ENCODE measurements around the gene KPNA6. TPM values are rescaled to one million over a fixed set of nuclear protein-coding genes. Genes with fewer than 3 reads are reported as not detected.
A peak's percentile ranks its signal among the peaks of the same experiment; 100 is the strongest.

The KPNA6 gene
- total and polyA plus RNA-seq, 9 of the 15 experiments (the other 6 are each of a cell fraction or from before 2014, with no cell fraction given): 20.1 to 54.6 (median 32.2) TPM

DNA sequence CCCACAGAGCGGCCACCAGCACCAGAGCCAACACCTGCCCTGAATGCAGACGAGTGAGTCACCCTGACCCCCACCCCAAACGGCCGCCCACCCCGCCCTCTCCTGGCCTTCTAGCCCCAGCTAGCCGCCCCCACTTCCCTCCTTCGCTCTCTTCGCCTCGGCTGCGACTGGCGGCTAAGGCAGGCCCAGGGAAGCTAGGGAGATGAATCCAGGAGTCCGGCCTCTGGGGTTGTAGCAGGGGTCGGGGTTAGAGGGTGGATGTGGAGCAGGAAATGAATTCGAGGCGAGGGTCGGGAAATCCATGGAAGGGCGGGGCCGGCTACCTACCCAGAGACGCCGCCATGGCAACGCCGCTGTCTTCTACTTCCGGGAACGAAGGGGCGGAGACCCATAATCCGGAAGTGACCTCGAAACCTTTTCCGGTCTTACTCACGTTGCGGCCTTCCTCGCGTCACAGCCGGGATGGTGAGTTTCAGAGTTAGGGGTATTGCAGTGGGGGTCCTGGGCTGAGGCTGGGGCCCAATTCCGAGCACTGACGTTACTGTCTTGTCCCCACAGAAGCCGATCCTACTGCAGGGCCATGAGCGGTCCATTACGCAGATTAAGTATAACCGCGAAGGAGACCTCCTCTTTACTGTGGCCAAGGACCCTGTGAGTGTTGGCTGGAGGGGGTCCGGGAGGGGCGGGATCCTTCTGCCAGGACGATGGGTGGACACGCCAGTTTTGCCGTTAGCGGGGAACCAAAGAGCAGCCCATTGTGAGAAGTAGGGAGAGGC is 114.3 kb downstream of the KPNA6 start, which contains the start of the genes EIF3I and TMEM234 (continued):
- TF ChIP-seq EP400 (IDR thresholded peaks at IDR 0.05) (peak; percentile 94), NR2F6 (CRISPR knock-in tag; IDR thresholded peaks at IDR 0.05) (no peak), PHB2 (IDR thresholded peaks at IDR 0.05; ENCODE audit: low read depth) (no peak), EP300 (IDR thresholded peaks at IDR 0.05; ENCODE audit: low read length) (no peak; the same call in 1 of the 2 replicates), XRCC4 (IDR thresholded peaks at IDR 0.05; ENCODE audit: extremely low read depth, insufficient read depth, insufficient read length) (no peak), MCM7 (IDR thresholded peaks at IDR 0.05) (no peak), DMBX1 (CRISPR knock-in tag; IDR thresholded peaks at IDR 0.05; ENCODE audit: borderline replicate concordance) (no peak), COPS2 (conservative IDR thresholded peaks at IDR 0.05) (no peak), CREB1 (IDR thresholded peaks at IDR 0.05) (peak; percentile 85; the same call in 1 of the 2 replicates), CREB1 (CRISPR knock-in tag; IDR thresholded peaks at IDR 0.05) (peak; percentile 88), GATAD2A (IDR thresholded peaks at IDR 0.05) (no peak), ZNF785 (CRISPR knock-in tag; IDR thresholded peaks at IDR 0.05) (no peak), NONO (IDR thresholded peaks at IDR 0.05; ENCODE audit: low read depth in 2 of 2, low read length in 1 of 2) (no peak), ZBTB11 (CRISPR knock-in tag; IDR thresholded peaks at IDR 0.05) (peak in 1 of 3 experiments; percentile 58; a peak in 2 of 6 replicates), KLF10 (CRISPR knock-in tag; IDR thresholded peaks at IDR 0.05) (no peak), ZNF12 (CRISPR knock-in tag; IDR thresholded peaks at IDR 0.05) (no peak; the same call in 1 of the 2 replicates), NCOR1 (IDR thresholded peaks at IDR 0.05) (no peak)
- TF ChIP-seq, protein P1, sequence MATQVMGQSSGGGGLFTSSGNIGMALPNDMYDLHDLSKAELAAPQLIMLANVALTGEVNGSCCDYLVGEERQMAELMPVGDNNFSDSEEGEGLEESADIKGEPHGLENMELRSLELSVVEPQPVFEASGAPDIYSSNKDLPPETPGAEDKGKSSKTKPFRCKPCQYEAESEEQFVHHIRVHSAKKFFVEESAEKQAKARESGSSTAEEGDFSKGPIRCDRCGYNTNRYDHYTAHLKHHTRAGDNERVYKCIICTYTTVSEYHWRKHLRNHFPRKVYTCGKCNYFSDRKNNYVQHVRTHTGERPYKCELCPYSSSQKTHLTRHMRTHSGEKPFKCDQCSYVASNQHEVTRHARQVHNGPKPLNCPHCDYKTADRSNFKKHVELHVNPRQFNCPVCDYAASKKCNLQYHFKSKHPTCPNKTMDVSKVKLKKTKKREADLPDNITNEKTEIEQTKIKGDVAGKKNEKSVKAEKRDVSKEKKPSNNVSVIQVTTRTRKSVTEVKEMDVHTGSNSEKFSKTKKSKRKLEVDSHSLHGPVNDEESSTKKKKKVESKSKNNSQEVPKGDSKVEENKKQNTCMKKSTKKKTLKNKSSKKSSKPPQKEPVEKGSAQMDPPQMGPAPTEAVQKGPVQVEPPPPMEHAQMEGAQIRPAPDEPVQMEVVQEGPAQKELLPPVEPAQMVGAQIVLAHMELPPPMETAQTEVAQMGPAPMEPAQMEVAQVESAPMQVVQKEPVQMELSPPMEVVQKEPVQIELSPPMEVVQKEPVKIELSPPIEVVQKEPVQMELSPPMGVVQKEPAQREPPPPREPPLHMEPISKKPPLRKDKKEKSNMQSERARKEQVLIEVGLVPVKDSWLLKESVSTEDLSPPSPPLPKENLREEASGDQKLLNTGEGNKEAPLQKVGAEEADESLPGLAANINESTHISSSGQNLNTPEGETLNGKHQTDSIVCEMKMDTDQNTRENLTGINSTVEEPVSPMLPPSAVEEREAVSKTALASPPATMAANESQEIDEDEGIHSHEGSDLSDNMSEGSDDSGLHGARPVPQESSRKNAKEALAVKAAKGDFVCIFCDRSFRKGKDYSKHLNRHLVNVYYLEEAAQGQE (IDR thresholded peaks at IDR 0.05; ENCODE audit: borderline replicate concordance): no peak
- TF ChIP-seq, protein P1 (CRISPR knock-in tag; IDR thresholded peaks at IDR 0.05; ENCODE audit: low read depth): no peak
